SK-N-MC (cell line): Measurements from ENCODE around the gene ME1.
"Not testable (repeated sequence)": the region's sequence is repeated elsewhere in the genome, so short reads cannot be mapped to it uniquely, and the experiment has no call there.

Source experiments
- EZH2 ChIP-seq: fragments of 200-600 bp; sonication (generic); IDR thresholded peaks from one replicate; pipeline ENCODE4 v1.6.1; 2017; ENCODE audit warnings: antibody characterized with exemption
- POLR2AphosphoS5 ChIP-seq: IDR thresholded peaks from 2 replicates; pipeline ENCODE4 v1.6.1; 2012; ENCODE audit warnings: mild to moderate bottlenecking, low read depth, low read length, borderline replicate concordance

GRCh38 chr6:83362349-83362748 lies 68.5 kb downstream of the ME1 start:
- TF ChIP-seq EZH2, POLR2AphosphoS5: not testable (repeated sequence)
